NCI-H2081 treated with DMSO at 0.1 percent for 48 hours (cell line): ENCODE results near the gene PLA2G2C.

Experiments used
- DNase-seq: peaks from one replicate; lab custom pipeline; 2025; lab: John Stamatoyannopoulos, UW

The PLA2G2C gene

GRCh38 chr1:20152599-20152930, 33.8 kb downstream of the PLA2G2C start:
- DNase-seq, result no peak

- DNase-seq, result no peak
Measured at GRCh38 chr1:20151906-20152598, 34.3 kb downstream of the PLA2G2C start.

GRCh38 chr1:20150969-20151368, 35.3 kb downstream of the PLA2G2C start:
- no peak for DNase-seq

- DNase-seq, result no peak
Measured at GRCh38 chr1:20150326-20150705, 36.0 kb downstream of the PLA2G2C start.

GRCh38 chr1:20149601-20150325, 36.6 kb downstream of the PLA2G2C start:
- no peak for DNase-seq

- no peak for DNase-seq
Measured at GRCh38 chr1:20148571-20149500, 37.5 kb downstream of the PLA2G2C start.

- DNase-seq, result no peak
Measured at GRCh38 chr1:20147846-20148570, 38.3 kb downstream of the PLA2G2C start.

GRCh38 chr1:20143734-20144565, 42.4 kb downstream of the PLA2G2C start:
- no peak for DNase-seq

GRCh38 chr1:20143318-20143717, 43.0 kb downstream of the PLA2G2C start:
- no peak for DNase-seq

GRCh38 chr1:20142001-20142710, 44.2 kb downstream of the PLA2G2C start:
- DNase-seq, result no peak

GRCh38 chr1:20141466-20141865, 44.9 kb downstream of the PLA2G2C start:
- DNase-seq, result no peak

GRCh38 chr1:20141001-20141400, 45.3 kb downstream of the PLA2G2C start:
- no peak for DNase-seq

GRCh38 chr1:20139776-20140612, 46.3 kb downstream of the PLA2G2C start:
- no peak for DNase-seq

GRCh38 chr1:20138961-20139550, 47.3 kb downstream of the PLA2G2C start, which contains the start of gene PLA2G2F:
Gene PLA2G2F (plus strand): TSS chr1:20139323. CDS start chr1:20139428, 105 bp downstream.
- DNase-seq, result no peak

- no peak for DNase-seq
Measured at GRCh38 chr1:20138346-20138745, 48.0 kb downstream of the PLA2G2C start.

- DNase-seq, result no peak
Measured at GRCh38 chr1:20137604-20138003, 48.7 kb downstream of the PLA2G2C start.

GRCh38 chr1:20137055-20137454, 49.3 kb downstream of the PLA2G2C start:
- no peak for DNase-seq

GRCh38 chr1:20136249-20136648, 50.1 kb downstream of the PLA2G2C start:
- no peak for DNase-seq

GRCh38 chr1:20134995-20135394, 51.3 kb downstream of the PLA2G2C start:
- no peak for DNase-seq
